ENCODE data around the gene RNF157. TPM values are rescaled to one million over a fixed set of nuclear protein-coding genes. Genes with fewer than 3 reads are reported as not detected.

RNF157 gene
- total and polyA plus RNA-seq, 2 of the 13 experiments (the other 11 are each of a cell fraction or from before 2014, with no cell fraction given), result 0.44 to 1.5 TPM

GRCh38 chr17:76119409-76120371 lies 120.6 kb downstream of the RNF157 start (continued):
- TF ChIP-seq ARID4A (CRISPR knock-in tag; IDR thresholded peaks at IDR 0.05; ENCODE audit: borderline replicate concordance) (peak; percentile 37; the same call in 1 of the 2 replicates), ZNF556 (CRISPR knock-in tag; IDR thresholded peaks at IDR 0.05; ENCODE audit: borderline replicate concordance) (no peak), CCAR2 (optimal IDR thresholded peaks at IDR 0.05; ENCODE audit: low read depth, low read length) (no peak), CHD2 (IDR thresholded peaks at IDR 0.05; ENCODE audit: low read depth, low read length) (no peak), LRRFIP1 (CRISPR knock-in tag; conservative IDR thresholded peaks at IDR 0.05) (no peak), ZNF547 (CRISPR knock-in tag; IDR thresholded peaks at IDR 0.05) (0 out of 2 replicates have a peak, but pooled peaks have one; percentile 29), KDM4B (CRISPR knock-in tag; IDR thresholded peaks at IDR 0.05) (no peak), ZGPAT (CRISPR knock-in tag; IDR thresholded peaks at IDR 0.05) (peak; percentile 82), SMARCE1 (IDR thresholded peaks at IDR 0.05; ENCODE audit: borderline replicate concordance) (no peak), ZBTB46 (CRISPR knock-in tag; IDR thresholded peaks at IDR 0.05; ENCODE audit: borderline replicate concordance) (no peak), LCORL (IDR thresholded peaks at IDR 0.05) (no peak), LCORL (CRISPR knock-in tag; IDR thresholded peaks at IDR 0.05) (peak; percentile 89), ZNF776 (CRISPR knock-in tag; IDR thresholded peaks at IDR 0.05) (no peak), KAT2B (IDR thresholded peaks at IDR 0.05; ENCODE audit: borderline replicate concordance, low read depth, low read length) (no peak), HMGXB4 (CRISPR knock-in tag; IDR thresholded peaks at IDR 0.05; ENCODE audit: borderline replicate concordance in 1 of 2, low read depth in 1 of 2) (peak; percentile 20 to 60; a peak in 2 of 4 replicates)
